ENCODE results near the gene ZNF365.
"Not testable (repeated sequence)": the region's sequence is repeated elsewhere in the genome, so short reads cannot be mapped to it uniquely, and the experiment has no call there.

Gene ZNF365

GRCh38 chr10:62374862-62375710, 917 bp downstream of the ZNF365 start:
- no peak overlapping the region for H3K27ac ChIP-seq
- H2AFZ ChIP-seq (ENCODE audit: low read depth), result no peak overlapping the region
- no peaks in the 10 kb centered on the region for H3K4me1 ChIP-seq (ENCODE audit: low read depth, poor library complexity, severe bottlenecking)
- H3K9ac ChIP-seq, result no peak overlapping the region
- no peaks in the 10 kb centered on the region for H3K36me3 ChIP-seq (ENCODE audit: insufficient read depth)
- H3K79me2 ChIP-seq (ENCODE audit: insufficient read depth, low read depth), result no peaks in the 10 kb centered on the region
- no peak overlapping the region; the same call in 1 of the 2 replicates for H3K4me2 ChIP-seq
- H3K4me3 ChIP-seq (IDR thresholded peaks at IDR 0.05; ENCODE audit: insufficient read depth, low read depth, low read length), result no peak overlapping the region
- H4K20me1 ChIP-seq (ENCODE audit: insufficient read depth), result no peaks in the 10 kb centered on the region
- H3K27me3 ChIP-seq (ENCODE audit: insufficient read depth, low read depth), result no peaks in the 10 kb centered on the region
- TF ChIP-seq CTCF (conservative IDR thresholded peaks at IDR 0.05; ENCODE audit: low read depth, low read length), result no peak

GRCh38 chr10:62376071-62377025, 2.2 kb downstream of the ZNF365 start:
- Histone ChIP-seq H2AFZ (ENCODE audit: low read depth) (no peak overlapping the region), H4K20me1 (ENCODE audit: insufficient read depth) (no peaks in the 10 kb centered on the region), H3K4me2 (no peak overlapping the region), H3K79me2 (ENCODE audit: insufficient read depth, low read depth) (no peaks in the 10 kb centered on the region), H3K27me3 (ENCODE audit: insufficient read depth, low read depth) (no peaks in the 10 kb centered on the region), H3K27ac (no peak overlapping the region), H3K4me1 (ENCODE audit: low read depth, poor library complexity, severe bottlenecking) (no peaks in the 10 kb centered on the region), H3K9ac (no peak overlapping the region), H3K4me3 (IDR thresholded peaks at IDR 0.05; ENCODE audit: insufficient read depth, low read depth, low read length) (no peak overlapping the region), H3K36me3 (ENCODE audit: insufficient read depth) (no peaks in the 10 kb centered on the region)
- TF ChIP-seq CTCF (conservative IDR thresholded peaks at IDR 0.05; ENCODE audit: low read depth, low read length), result no peak

GRCh38 chr10:62377026-62377415, 2.9 kb downstream of the ZNF365 start:
- no peak overlapping the region for H2AFZ ChIP-seq (ENCODE audit: low read depth)
- H3K4me2 ChIP-seq, result no peak overlapping the region
- no peaks in the 10 kb centered on the region for H3K36me3 ChIP-seq (ENCODE audit: insufficient read depth)
- H3K27ac ChIP-seq, result no peak overlapping the region
- no peaks in the 10 kb centered on the region for H4K20me1 ChIP-seq (ENCODE audit: insufficient read depth)
- H3K4me1 ChIP-seq (ENCODE audit: low read depth, poor library complexity, severe bottlenecking), result no peaks in the 10 kb centered on the region
- TF ChIP-seq CTCF (conservative IDR thresholded peaks at IDR 0.05; ENCODE audit: low read depth, low read length), result no peak
- no peaks in the 10 kb centered on the region for H3K79me2 ChIP-seq (ENCODE audit: insufficient read depth, low read depth)
- H3K27me3 ChIP-seq (ENCODE audit: insufficient read depth, low read depth), result no peaks in the 10 kb centered on the region
- H3K9ac ChIP-seq, result no peak overlapping the region
- H3K4me3 ChIP-seq (IDR thresholded peaks at IDR 0.05; ENCODE audit: insufficient read depth, low read depth, low read length), result no peak overlapping the region

GRCh38 chr10:62377966-62378365, 3.8 kb downstream of the ZNF365 start:
- no peaks in the 10 kb centered on the region for H3K79me2 ChIP-seq (ENCODE audit: insufficient read depth, low read depth)
- no peak overlapping the region for H3K9ac ChIP-seq
- no peak overlapping the region for H3K4me2 ChIP-seq
- no peaks in the 10 kb centered on the region for H3K27me3 ChIP-seq (ENCODE audit: insufficient read depth, low read depth)
- H2AFZ ChIP-seq (ENCODE audit: low read depth), result no peak overlapping the region
- no peaks in the 10 kb centered on the region for H3K4me1 ChIP-seq (ENCODE audit: low read depth, poor library complexity, severe bottlenecking)
- TF ChIP-seq CTCF (conservative IDR thresholded peaks at IDR 0.05; ENCODE audit: low read depth, low read length), result no peak
- no peak overlapping the region for H3K4me3 ChIP-seq (IDR thresholded peaks at IDR 0.05; ENCODE audit: insufficient read depth, low read depth, low read length)
- H3K27ac ChIP-seq, result no peak overlapping the region
- no peaks in the 10 kb centered on the region for H4K20me1 ChIP-seq (ENCODE audit: insufficient read depth)
- no peaks in the 10 kb centered on the region for H3K36me3 ChIP-seq (ENCODE audit: insufficient read depth)

GRCh38 chr10:62378877-62379276, 4.7 kb downstream of the ZNF365 start:
- H2AFZ ChIP-seq (ENCODE audit: low read depth); H3K4me1 ChIP-seq (ENCODE audit: low read depth, poor library complexity, severe bottlenecking); H3K27me3 ChIP-seq (ENCODE audit: insufficient read depth, low read depth); H3K79me2 ChIP-seq (ENCODE audit: insufficient read depth, low read depth); H3K4me2 ChIP-seq; H4K20me1 ChIP-seq (ENCODE audit: insufficient read depth); H3K4me3 ChIP-seq (IDR thresholded peaks at IDR 0.05; ENCODE audit: insufficient read depth, low read depth, low read length); H3K27ac ChIP-seq; H3K36me3 ChIP-seq (ENCODE audit: insufficient read depth); H3K9ac ChIP-seq: not testable (repeated sequence)

All from KMS-11 (cell line).